Measurements from ENCODE around the gene ESR1.
"Not testable (repeated sequence)": the region's sequence is repeated elsewhere in the genome, so short reads cannot be mapped to it uniquely, and the experiment has no call there.

The ESR1 gene

GRCh38 chr6:152135755-152136448 lies 328.4 kb downstream of the ESR1 start:
- no peak for DNase-seq (ENCODE audit: low spot score)

- no peak for DNase-seq (ENCODE audit: low spot score)
Observed at GRCh38 chr6:152136449-152136825, 329.0 kb downstream of the ESR1 start.

- not testable (repeated sequence) for DNase-seq (ENCODE audit: low spot score)
Observed at GRCh38 chr6:152138344-152138743, 330.9 kb downstream of the ESR1 start.

GRCh38 chr6:152142105-152142504 lies 334.6 kb downstream of the ESR1 start:
- DNase-seq (ENCODE audit: low spot score), result no peak

GRCh38 chr6:152143359-152143758 lies 335.9 kb downstream of the ESR1 start:
- DNase-seq (ENCODE audit: low spot score), result no peak

- DNase-seq (ENCODE audit: low spot score), result no peak
Observed at GRCh38 chr6:152146385-152146784, 338.9 kb downstream of the ESR1 start.

- no peak for DNase-seq (ENCODE audit: low spot score)
Observed at GRCh38 chr6:152147269-152147668, 339.8 kb downstream of the ESR1 start.

GRCh38 chr6:152148412-152148811 lies 340.9 kb downstream of the ESR1 start:
- no peak for DNase-seq (ENCODE audit: low spot score)

- no peak for DNase-seq (ENCODE audit: low spot score)
Observed at GRCh38 chr6:152150196-152150595, 342.7 kb downstream of the ESR1 start.

- no peak for DNase-seq (ENCODE audit: low spot score)
Observed at GRCh38 chr6:152151920-152152319, 344.4 kb downstream of the ESR1 start.

- DNase-seq (ENCODE audit: low spot score), result no peak
Observed at GRCh38 chr6:152154559-152155356, 347.3 kb downstream of the ESR1 start.

GRCh38 chr6:152155792-152156191 lies 348.3 kb downstream of the ESR1 start:
- no peak for DNase-seq (ENCODE audit: low spot score)

- no peak for DNase-seq (ENCODE audit: low spot score)
Observed at GRCh38 chr6:152160346-152160745, 352.9 kb downstream of the ESR1 start.

- no peak for DNase-seq (ENCODE audit: low spot score)
Observed at GRCh38 chr6:152161501-152161900, 354.0 kb downstream of the ESR1 start.

GRCh38 chr6:152164957-152165356 lies 357.5 kb downstream of the ESR1 start:
- no peak for DNase-seq (ENCODE audit: low spot score)

- no peak for DNase-seq (ENCODE audit: low spot score)
Observed at GRCh38 chr6:152166497-152166896, 359.0 kb downstream of the ESR1 start.

GRCh38 chr6:152166897-152167296 lies 359.4 kb downstream of the ESR1 start:
- DNase-seq (ENCODE audit: low spot score), result no peak

GRCh38 chr6:152167641-152168603 lies 360.4 kb downstream of the ESR1 start:
- DNase-seq (ENCODE audit: low spot score), result no peak

GRCh38 chr6:152170313-152170701 lies 362.8 kb downstream of the ESR1 start:
- no peak for DNase-seq (ENCODE audit: low spot score)

- no peak for DNase-seq (ENCODE audit: low spot score)
Observed at GRCh38 chr6:152170702-152171667, 363.5 kb downstream of the ESR1 start.

GRCh38 chr6:152173321-152173720 lies 365.8 kb downstream of the ESR1 start:
- no peak for DNase-seq (ENCODE audit: low spot score)
